Measurements from ENCODE around the gene RPL36AL.

DNA sequence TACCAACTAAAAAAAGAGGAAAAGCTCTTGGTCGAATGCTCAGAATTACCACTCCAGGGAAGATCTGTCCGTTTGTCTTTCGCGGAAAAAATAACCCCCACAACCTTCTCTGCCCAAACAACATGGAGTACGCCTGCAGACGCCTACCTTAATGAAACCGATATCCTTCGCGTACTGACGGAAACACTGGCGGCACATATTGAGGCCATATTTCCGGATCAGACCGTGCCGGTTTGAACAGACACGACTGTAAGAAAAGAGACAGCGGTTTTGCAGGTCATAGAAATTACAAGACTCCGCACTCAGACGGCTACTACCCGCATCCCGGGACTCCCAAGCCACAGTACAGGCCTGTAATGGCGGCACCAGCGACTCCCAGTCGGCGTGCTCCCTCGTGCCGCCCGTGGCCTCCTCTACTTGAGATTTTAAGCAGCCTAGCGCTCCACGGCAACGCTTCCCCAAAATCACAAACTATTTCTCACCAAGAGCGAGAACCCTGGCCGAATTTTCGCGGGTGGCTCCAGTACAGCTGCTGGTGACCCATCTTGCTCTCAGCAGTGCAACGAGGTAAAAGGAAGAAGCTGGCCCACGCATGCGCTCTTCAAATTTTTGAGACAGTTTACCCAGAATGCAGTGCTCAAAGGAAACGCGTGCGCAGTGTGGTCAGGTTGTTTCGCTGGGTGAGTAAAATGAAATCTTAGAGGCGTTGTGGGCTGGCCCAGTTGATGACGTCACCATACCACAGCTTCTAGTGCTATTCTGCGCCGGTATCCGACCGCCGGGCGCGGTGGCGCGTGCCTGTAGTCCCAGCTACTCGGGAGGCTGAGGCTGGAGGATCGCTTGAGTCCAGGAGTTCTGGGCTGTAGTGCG is 34.4 kb downstream of the RPL36AL start, which contains the start of gene RPS29:
- TF ChIP-seq REST (IDR thresholded peaks at IDR 0.05): no peak
- TF ChIP-seq, protein P1, sequence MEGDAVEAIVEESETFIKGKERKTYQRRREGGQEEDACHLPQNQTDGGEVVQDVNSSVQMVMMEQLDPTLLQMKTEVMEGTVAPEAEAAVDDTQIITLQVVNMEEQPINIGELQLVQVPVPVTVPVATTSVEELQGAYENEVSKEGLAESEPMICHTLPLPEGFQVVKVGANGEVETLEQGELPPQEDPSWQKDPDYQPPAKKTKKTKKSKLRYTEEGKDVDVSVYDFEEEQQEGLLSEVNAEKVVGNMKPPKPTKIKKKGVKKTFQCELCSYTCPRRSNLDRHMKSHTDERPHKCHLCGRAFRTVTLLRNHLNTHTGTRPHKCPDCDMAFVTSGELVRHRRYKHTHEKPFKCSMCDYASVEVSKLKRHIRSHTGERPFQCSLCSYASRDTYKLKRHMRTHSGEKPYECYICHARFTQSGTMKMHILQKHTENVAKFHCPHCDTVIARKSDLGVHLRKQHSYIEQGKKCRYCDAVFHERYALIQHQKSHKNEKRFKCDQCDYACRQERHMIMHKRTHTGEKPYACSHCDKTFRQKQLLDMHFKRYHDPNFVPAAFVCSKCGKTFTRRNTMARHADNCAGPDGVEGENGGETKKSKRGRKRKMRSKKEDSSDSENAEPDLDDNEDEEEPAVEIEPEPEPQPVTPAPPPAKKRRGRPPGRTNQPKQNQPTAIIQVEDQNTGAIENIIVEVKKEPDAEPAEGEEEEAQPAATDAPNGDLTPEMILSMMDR (IDR thresholded peaks at IDR 0.05): no peak
- TF ChIP-seq EP300 (IDR thresholded peaks at IDR 0.05): no peak
- no peak for TF ChIP-seq SMC3 (IDR thresholded peaks at IDR 0.05)
- no peak for TF ChIP-seq CHD4 (IDR thresholded peaks at IDR 0.05; ENCODE audit: borderline replicate concordance)

All from A549 (cell line).